Astrocyte of the cerebellum (primary cell): ENCODE data around the gene SLC6A5.

Experiments
- DNase-seq: peaks from one replicate; pipeline ENCODE4 v3.0.0-alpha.2; 2011; ENCODE audit warnings: low read depth
- H3K4me3 ChIP-seq: 2 replicates; pipeline ENCODE4 v1.5.1; 2011; ENCODE audit warnings: mild to moderate bottlenecking, low read depth, low read length, moderate library complexity
- in situ Hi-C: cut with HindIII; loops from 2 replicates; pipeline ENCODE4 v1.10.0; 2017; ENCODE audit warnings: low sequenced_read_pairs
- TF ChIP-seq, protein P1 (sequence below): IDR thresholded peaks from 2 replicates; pipeline ENCODE4 v1.5.1; 2012; ENCODE audit warnings: low read length, low read depth, moderate library complexity, mild to moderate bottlenecking; ENCODE audit errors: missing control alignments

SLC6A5 gene

DNA sequence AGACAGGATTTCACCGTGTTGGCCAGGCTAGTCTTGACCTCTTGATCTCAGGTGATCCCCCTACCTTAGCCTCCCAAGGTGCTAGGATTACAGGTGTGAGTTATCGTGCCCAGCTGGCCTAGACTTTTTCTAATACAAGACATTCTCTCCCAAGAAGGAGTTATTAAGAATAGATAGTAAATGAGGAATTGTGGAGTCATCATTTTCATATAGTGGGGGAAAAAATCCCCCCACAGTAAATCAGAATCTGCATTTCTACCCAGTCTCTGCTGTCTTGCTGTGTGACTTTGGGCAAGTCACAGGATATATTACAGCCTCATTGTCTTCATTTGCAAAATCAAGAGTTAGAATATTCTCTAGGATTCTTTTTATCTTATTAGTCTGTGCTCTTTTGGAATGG is 21.6 kb downstream of the SLC6A5 start:
- in situ Hi-C loops = no loop called here
- no peak for DNase-seq
- no peak overlapping the region for H3K4me3 ChIP-seq
- TF ChIP-seq, protein P1, sequence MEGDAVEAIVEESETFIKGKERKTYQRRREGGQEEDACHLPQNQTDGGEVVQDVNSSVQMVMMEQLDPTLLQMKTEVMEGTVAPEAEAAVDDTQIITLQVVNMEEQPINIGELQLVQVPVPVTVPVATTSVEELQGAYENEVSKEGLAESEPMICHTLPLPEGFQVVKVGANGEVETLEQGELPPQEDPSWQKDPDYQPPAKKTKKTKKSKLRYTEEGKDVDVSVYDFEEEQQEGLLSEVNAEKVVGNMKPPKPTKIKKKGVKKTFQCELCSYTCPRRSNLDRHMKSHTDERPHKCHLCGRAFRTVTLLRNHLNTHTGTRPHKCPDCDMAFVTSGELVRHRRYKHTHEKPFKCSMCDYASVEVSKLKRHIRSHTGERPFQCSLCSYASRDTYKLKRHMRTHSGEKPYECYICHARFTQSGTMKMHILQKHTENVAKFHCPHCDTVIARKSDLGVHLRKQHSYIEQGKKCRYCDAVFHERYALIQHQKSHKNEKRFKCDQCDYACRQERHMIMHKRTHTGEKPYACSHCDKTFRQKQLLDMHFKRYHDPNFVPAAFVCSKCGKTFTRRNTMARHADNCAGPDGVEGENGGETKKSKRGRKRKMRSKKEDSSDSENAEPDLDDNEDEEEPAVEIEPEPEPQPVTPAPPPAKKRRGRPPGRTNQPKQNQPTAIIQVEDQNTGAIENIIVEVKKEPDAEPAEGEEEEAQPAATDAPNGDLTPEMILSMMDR = no peak

GRCh38 chr11:20621679-20622078 is 22.3 kb downstream of the SLC6A5 start:
- in situ Hi-C loops = no loop called here
- TF ChIP-seq, protein P1 = no peak
- DNase-seq = no peak
- H3K4me3 ChIP-seq = no peak overlapping the region

DNA sequence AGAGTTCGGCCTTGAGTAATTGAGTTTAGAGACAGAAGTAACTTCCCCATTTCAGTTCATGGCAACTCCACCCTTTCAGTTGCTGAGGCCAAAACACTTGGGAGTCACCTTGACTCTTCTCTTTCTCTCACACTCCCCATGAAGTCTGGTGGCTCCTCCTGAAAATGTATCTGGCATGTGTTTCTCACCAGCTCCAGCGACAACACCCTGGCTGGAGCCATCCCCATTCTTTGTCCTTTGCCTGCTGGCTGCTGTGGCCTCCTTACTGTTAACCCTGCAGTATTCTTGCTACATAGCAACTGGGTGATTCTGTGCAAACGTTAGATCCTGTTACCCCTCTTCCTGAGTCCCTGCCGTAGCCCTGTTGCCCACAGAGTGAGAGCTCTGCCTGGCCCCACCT is 23.8 kb downstream of the SLC6A5 start:
- no peak for DNase-seq
- TF ChIP-seq, protein P1 = no peak
- in situ Hi-C loops = no loop called here
- no peak overlapping the region for H3K4me3 ChIP-seq

GRCh38 chr11:20626279-20626678 is 26.9 kb downstream of the SLC6A5 start:
- H3K4me3 ChIP-seq = no peak overlapping the region
- TF ChIP-seq, protein P1 = no peak
- in situ Hi-C loops = no loop called here
- DNase-seq = no peak

DNA sequence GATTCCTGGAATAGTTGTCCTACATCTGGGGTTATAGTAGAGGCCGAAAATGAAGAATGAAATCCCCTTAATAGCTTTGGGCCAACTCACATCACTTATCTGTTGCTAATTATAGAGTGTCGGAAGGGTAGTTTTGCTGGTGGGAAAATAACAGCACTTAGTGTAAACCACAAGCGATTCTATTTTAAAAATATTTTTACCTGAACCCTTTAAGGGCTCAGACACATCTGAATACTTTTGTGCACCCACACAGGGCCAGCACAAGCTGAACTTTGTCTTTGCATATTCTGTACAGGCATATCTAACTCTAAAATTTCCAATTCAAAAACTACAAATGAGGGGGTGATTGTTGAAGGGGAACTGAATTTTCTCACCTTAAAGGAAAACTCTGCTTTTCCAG is 27.6 kb downstream of the SLC6A5 start:
- TF ChIP-seq, protein P1 = no peak
- H3K4me3 ChIP-seq = no peak overlapping the region
- in situ Hi-C loops = no loop called here
- no peak for DNase-seq

GRCh38 chr11:20627701-20628100 is 28.3 kb downstream of the SLC6A5 start:
- no peak overlapping the region for H3K4me3 ChIP-seq
- no peak for DNase-seq
- in situ Hi-C loops = no loop called here
- TF ChIP-seq, protein P1 = no peak
